H9 (cell line): ENCODE measurements around the gene CLEC16A. TPM values are rescaled to one million over a fixed set of nuclear protein-coding genes. Genes with fewer than 3 reads are reported as not detected.

Source experiments
- DNase-seq: peaks from one replicate; pipeline ENCODE4 v3.0.0-alpha.2; 2017
- H2AFZ ChIP-seq: one replicate; pipeline ENCODE4 v1.6.1; 2013; ENCODE audit warnings: mild to moderate bottlenecking, low read length, control low read depth, moderate library complexity
- H2AK5ac ChIP-seq: 2 replicates; pipeline ENCODE4 v1.6.1; 2013; ENCODE audit warnings: low read length, control low read depth, mixed read lengths; ENCODE audit not compliant: insufficient read length
- H2BK120ac ChIP-seq: one replicate; pipeline ENCODE4 v1.6.1; 2013; ENCODE audit warnings: low read depth, mild to moderate bottlenecking, low read length, control low read depth, inconsistent platforms; ENCODE audit not compliant: poor library complexity, severe bottlenecking
- H2BK12ac ChIP-seq: 2 replicates; pipeline ENCODE4 v1.6.1; 2013; ENCODE audit warnings: low read length, control low read depth, mixed read lengths, low read depth; ENCODE audit not compliant: insufficient read length
- H2BK15ac ChIP-seq: 2 replicates; pipeline ENCODE4 v1.6.1; 2013; ENCODE audit warnings: low read depth, low read length, control low read depth
- H2BK20ac ChIP-seq: one replicate; pipeline ENCODE4 v1.6.1; 2013; ENCODE audit warnings: low read depth, mild to moderate bottlenecking, low read length, control low read depth, inconsistent platforms; ENCODE audit not compliant: poor library complexity, severe bottlenecking
- H2BK5ac ChIP-seq: 2 replicates; pipeline ENCODE4 v1.6.1; 2013; ENCODE audit warnings: low read length, control low read depth, mixed read lengths; ENCODE audit not compliant: insufficient read length
- H3K14ac ChIP-seq: 2 replicates; pipeline ENCODE4 v1.6.1; 2013; ENCODE audit warnings: low read length, control low read depth; ENCODE audit not compliant: insufficient read depth
- H3K18ac ChIP-seq: 2 replicates; pipeline ENCODE4 v1.6.1; 2013; ENCODE audit warnings: low read depth, mild to moderate bottlenecking, mixed read lengths, low read length, control low read depth; ENCODE audit not compliant: insufficient read length
- H3K23ac ChIP-seq: 2 replicates; pipeline ENCODE4 v1.6.1; 2013; ENCODE audit warnings: low read length, control low read depth, mixed read lengths, low read depth; ENCODE audit not compliant: insufficient read length
- H3K23me2 ChIP-seq: 2 replicates; pipeline ENCODE4 v1.6.1; 2013; ENCODE audit warnings: low read depth, mild to moderate bottlenecking, mixed read lengths, low read length, control low read depth; ENCODE audit not compliant: insufficient read length, poor library complexity, severe bottlenecking
- H3K27ac ChIP-seq: 2 replicates; pipeline ENCODE4 v1.5.1; 2013; ENCODE audit warnings: low read length, control low read depth, mixed read lengths, low read depth; ENCODE audit not compliant: insufficient read length
- H3K27me3 ChIP-seq: 2 replicates; pipeline ENCODE4 v1.6.1; 2013; ENCODE audit warnings: low read length, control low read depth, inconsistent platforms; ENCODE audit not compliant: insufficient read depth
- H3K4ac ChIP-seq: 2 replicates; pipeline ENCODE4 v1.6.1; 2013; ENCODE audit warnings: low read depth, mild to moderate bottlenecking, control low read depth, inconsistent platforms, low read length, moderate library complexity
- H3K4me1 ChIP-seq: 2 replicates; pipeline ENCODE4 v1.6.1; 2013; ENCODE audit warnings: low read length, control low read depth, inconsistent platforms; ENCODE audit not compliant: insufficient read depth
- H3K4me2 ChIP-seq: 2 replicates; pipeline ENCODE4 v1.6.1; 2013; ENCODE audit warnings: low read length, control low read depth, mixed read lengths; ENCODE audit not compliant: insufficient read length, insufficient read depth
- H3K56ac ChIP-seq: 2 replicates; pipeline ENCODE4 v1.6.1; 2013; ENCODE audit warnings: low read depth, mild to moderate bottlenecking, mixed read lengths, low read length, control low read depth; ENCODE audit not compliant: insufficient read length
- H3K79me1 ChIP-seq: 2 replicates; pipeline ENCODE4 v1.6.1; 2013; ENCODE audit warnings: low read depth, mild to moderate bottlenecking, moderate library complexity, low read length, control low read depth, inconsistent platforms; ENCODE audit not compliant: insufficient read depth, poor library complexity, severe bottlenecking
- H3K79me2 ChIP-seq: 2 replicates; pipeline ENCODE4 v1.6.1; 2013; ENCODE audit warnings: low read length, control low read depth, inconsistent platforms; ENCODE audit not compliant: insufficient read depth
- H3K9ac ChIP-seq: 2 replicates; pipeline ENCODE4 v1.6.1; 2013; ENCODE audit warnings: low read length, control low read depth, mixed read lengths; ENCODE audit not compliant: insufficient read length; ENCODE audit errors: extremely low read depth
- H3K9me3 ChIP-seq: one replicate; pipeline ENCODE4 v1.6.1; 2013; ENCODE audit warnings: low read depth, low read length, inconsistent platforms; ENCODE audit not compliant: control insufficient read depth
- H3T11ph ChIP-seq: one replicate; pipeline ENCODE4 v1.6.1; 2013; ENCODE audit warnings: mild to moderate bottlenecking, low read length, control low read depth, inconsistent platforms
- H4K20me1 ChIP-seq: one replicate; pipeline ENCODE4 v1.6.1; 2013; ENCODE audit not compliant: control insufficient read depth, insufficient read length, insufficient read depth
- H4K5ac ChIP-seq: 2 replicates; pipeline ENCODE4 v1.6.1; 2013; ENCODE audit warnings: low read depth, mild to moderate bottlenecking, mixed read lengths, low read length, control low read depth; ENCODE audit not compliant: insufficient read length
- H4K8ac ChIP-seq: replicated peaks from 2 replicates; pipeline ENCODE4 v1.6.1; 2013; ENCODE audit warnings: low read length, control low read depth, mixed read lengths, low read depth; ENCODE audit not compliant: insufficient read length
- H4K91ac ChIP-seq: 2 replicates; pipeline ENCODE4 v1.6.1; 2013; ENCODE audit warnings: low read depth, mild to moderate bottlenecking, moderate library complexity, mixed read lengths, low read length, control low read depth; ENCODE audit not compliant: insufficient read length
- H3K27ac Mint-ChIP-seq, 3 experiments: 2 replicates in 2 of 3; 3 replicates in 1 of 3; pipeline ENCODE4 v1.8.0; 2020 to 2021; ENCODE audit warnings: mixed read lengths in 3 of 3, mild to moderate bottlenecking in 1 of 3, moderate library complexity in 1 of 3
- H3K27me3 Mint-ChIP-seq: 2 replicates; pipeline ENCODE4 v1.8.0; 2021; ENCODE audit warnings: low read depth, mild to moderate bottlenecking, moderate library complexity, mixed read lengths
- H3K36me3 Mint-ChIP-seq, 3 experiments: 2 replicates in 2 of 3; 3 replicates in 1 of 3; pipeline ENCODE4 v1.8.0; 2020 to 2021; ENCODE audit warnings: low read depth in 3 of 3, mixed read lengths in 3 of 3; ENCODE audit not compliant: insufficient read depth in 1 of 3
- H3K4me1 Mint-ChIP-seq, 2 experiments: 2 replicates each; pipeline ENCODE4 v1.8.0; 2020; ENCODE audit warnings: mixed read lengths in 2 of 2
- H3K4me3 Mint-ChIP-seq, 2 experiments: 2 replicates in 1 of 2; 3 replicates in 1 of 2; pipeline ENCODE4 v1.8.0; 2020 to 2021; ENCODE audit warnings: mild to moderate bottlenecking in 2 of 2, mixed read lengths in 2 of 2, moderate library complexity in 1 of 2
- H3K9me3 Mint-ChIP-seq, 2 experiments: 2 replicates in 1 of 2; 3 replicates in 1 of 2; pipeline ENCODE4 v1.8.0; 2020; ENCODE audit warnings: mild to moderate bottlenecking in 2 of 2, mixed read lengths in 2 of 2, moderate library complexity in 1 of 2
- WGBS: extraction: QIAGEN DNeasy Blood & Tissue Kit; methylation state at CpG from one replicate; pipeline ENCODE4 v1.1.7; 2013; ENCODE audit warnings: missing lambda C conversion rate, low lambda C conversion rate, mixed read lengths; ENCODE audit not compliant: insufficient read length; ENCODE audit errors: extremely low coverage; 5-methylcytosine and 5-hydroxymethylcytosine counted together
- total RNA-seq: library from RNA; stranded (reverse); gene quantifications from 2 replicates; pipeline ENCODE4 v1.2.1, GENCODE V29; 2021
- TF ChIP-seq, protein P1 (sequence below): fragments of 200-600 bp; sonication (generic); conservative IDR thresholded peaks from 3 replicates; pipeline ENCODE4 v1.8.0; 2021; ENCODE audit warnings: antibody characterized with exemption, mild to moderate bottlenecking

The CLEC16A gene
- total RNA-seq, 1 experiment from 2014 or later, result 15.2 TPM

DNA sequence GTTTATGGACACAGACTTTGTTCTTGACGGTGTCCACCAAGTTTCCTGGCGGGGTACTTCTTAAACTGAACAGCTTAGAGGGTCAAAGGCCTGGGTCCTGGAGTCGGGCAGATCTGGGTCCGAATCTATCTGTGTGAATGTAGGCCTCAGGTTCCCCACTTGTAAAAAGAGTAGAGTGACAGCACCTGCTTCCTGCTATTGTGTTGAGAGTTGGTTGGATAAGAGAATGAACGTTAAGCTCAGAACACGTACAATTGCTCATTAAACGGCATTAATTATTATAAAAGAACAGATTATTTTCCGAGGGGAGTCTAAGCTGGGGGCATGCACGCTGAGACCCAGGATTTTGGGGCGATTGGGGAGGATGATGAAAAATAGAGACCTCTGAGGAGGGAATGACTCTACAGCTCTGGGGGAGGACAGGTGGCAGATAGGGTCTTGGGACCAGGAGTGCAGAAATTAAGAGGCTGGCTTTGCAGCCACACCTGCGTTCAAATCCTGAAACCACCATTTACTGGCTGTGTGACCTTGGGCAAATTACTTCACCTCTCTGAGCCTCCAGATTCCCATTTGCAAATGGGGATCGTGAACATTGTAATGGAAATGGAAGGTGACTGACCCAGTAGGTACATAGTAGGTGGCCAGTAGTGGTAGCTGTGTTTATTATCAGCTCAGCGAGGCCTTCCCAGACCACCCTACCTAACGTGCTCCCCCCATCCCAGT lies 862 bp downstream of the CLEC16A start:
- no CpG with 5 or more reads among the region's 14 CpGs for WGBS
- H3K9ac ChIP-seq, result no peak overlapping the region
- H4K5ac ChIP-seq, result no peak overlapping the region
- peaks cover 0 to 4% (median 0%) of the 10 kb centered on the region in 3 experiments; a peak in 1 of 7 replicates for H3K36me3 Mint-ChIP-seq
- no peak overlapping the region for H3K18ac ChIP-seq
- peaks cover 64 to 74% of the 10 kb centered on the region in 2 experiments for H3K4me1 Mint-ChIP-seq
- no peak overlapping the region for H3K14ac ChIP-seq
- DNase-seq, result no peak
- H4K20me1 ChIP-seq, result no peaks in the 10 kb centered on the region
- peaks cover 2% of the 10 kb centered on the region for H3K79me1 ChIP-seq
- TF ChIP-seq, protein P1, sequence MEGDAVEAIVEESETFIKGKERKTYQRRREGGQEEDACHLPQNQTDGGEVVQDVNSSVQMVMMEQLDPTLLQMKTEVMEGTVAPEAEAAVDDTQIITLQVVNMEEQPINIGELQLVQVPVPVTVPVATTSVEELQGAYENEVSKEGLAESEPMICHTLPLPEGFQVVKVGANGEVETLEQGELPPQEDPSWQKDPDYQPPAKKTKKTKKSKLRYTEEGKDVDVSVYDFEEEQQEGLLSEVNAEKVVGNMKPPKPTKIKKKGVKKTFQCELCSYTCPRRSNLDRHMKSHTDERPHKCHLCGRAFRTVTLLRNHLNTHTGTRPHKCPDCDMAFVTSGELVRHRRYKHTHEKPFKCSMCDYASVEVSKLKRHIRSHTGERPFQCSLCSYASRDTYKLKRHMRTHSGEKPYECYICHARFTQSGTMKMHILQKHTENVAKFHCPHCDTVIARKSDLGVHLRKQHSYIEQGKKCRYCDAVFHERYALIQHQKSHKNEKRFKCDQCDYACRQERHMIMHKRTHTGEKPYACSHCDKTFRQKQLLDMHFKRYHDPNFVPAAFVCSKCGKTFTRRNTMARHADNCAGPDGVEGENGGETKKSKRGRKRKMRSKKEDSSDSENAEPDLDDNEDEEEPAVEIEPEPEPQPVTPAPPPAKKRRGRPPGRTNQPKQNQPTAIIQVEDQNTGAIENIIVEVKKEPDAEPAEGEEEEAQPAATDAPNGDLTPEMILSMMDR, result no peak
- peaks cover 11% of the 10 kb centered on the region for H3K23me2 ChIP-seq
- H3K9me3 Mint-ChIP-seq, result no peaks in the 10 kb centered on the region
- no peaks in the 10 kb centered on the region; the same call in 1 of the 2 replicates for H3K79me2 ChIP-seq
- no peaks in the 10 kb centered on the region for H3K9me3 ChIP-seq
- no peak overlapping the region for H3K56ac ChIP-seq
- H2AK5ac ChIP-seq, result no peak overlapping the region
- no peak overlapping the region for H3K23ac ChIP-seq
- no peak overlapping the region for H3T11ph ChIP-seq
- peaks cover 22% of the 10 kb centered on the region; the same call in 1 of the 2 replicates for H3K4me1 ChIP-seq
- peak overlapping the region; percentile 83 to 95 for H3K4me3 Mint-ChIP-seq
- H3K27me3 ChIP-seq, result no peaks in the 10 kb centered on the region
- H3K27ac ChIP-seq, result no peak overlapping the region
- H2BK20ac ChIP-seq, result no peak overlapping the region
- H2BK5ac ChIP-seq, result no peak overlapping the region
- no peak overlapping the region for H2BK120ac ChIP-seq
- H3K4ac ChIP-seq, result no peak overlapping the region
- peak overlapping the region; percentile 85 for H3K4me2 ChIP-seq
- no peak overlapping the region for H4K8ac ChIP-seq
- no peak overlapping the region for H4K91ac ChIP-seq
- H2BK12ac ChIP-seq, result no peak overlapping the region
- no peaks in the 10 kb centered on the region; the same call in 1 of the 2 replicates for H3K27me3 Mint-ChIP-seq
- H3K27ac Mint-ChIP-seq, result no peak overlapping the region
- no peak overlapping the region for H2BK15ac ChIP-seq
- no peak overlapping the region for H2AFZ ChIP-seq
